ENCODE measurements around the gene MYADM.

DNA sequence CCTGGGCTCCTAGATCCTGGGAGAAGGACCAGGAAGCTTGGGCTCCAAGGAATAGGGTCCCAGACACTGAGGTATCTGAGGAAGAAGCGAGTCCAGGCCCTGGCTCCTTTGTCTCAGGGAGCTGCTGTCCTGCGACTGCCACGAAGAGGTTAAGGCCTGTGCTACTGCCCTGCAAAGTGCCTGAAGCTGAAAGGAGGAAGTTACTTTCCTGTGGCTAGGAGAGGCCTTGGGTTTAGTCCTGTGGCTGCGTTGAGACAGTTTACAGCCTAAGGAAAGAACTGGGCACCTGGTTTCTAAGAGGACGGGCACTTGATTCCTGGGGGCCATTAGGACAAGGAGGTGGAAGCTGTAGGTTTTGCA is 2.8 kb downstream of the MYADM start:
- TF ChIP-seq, protein P1, sequence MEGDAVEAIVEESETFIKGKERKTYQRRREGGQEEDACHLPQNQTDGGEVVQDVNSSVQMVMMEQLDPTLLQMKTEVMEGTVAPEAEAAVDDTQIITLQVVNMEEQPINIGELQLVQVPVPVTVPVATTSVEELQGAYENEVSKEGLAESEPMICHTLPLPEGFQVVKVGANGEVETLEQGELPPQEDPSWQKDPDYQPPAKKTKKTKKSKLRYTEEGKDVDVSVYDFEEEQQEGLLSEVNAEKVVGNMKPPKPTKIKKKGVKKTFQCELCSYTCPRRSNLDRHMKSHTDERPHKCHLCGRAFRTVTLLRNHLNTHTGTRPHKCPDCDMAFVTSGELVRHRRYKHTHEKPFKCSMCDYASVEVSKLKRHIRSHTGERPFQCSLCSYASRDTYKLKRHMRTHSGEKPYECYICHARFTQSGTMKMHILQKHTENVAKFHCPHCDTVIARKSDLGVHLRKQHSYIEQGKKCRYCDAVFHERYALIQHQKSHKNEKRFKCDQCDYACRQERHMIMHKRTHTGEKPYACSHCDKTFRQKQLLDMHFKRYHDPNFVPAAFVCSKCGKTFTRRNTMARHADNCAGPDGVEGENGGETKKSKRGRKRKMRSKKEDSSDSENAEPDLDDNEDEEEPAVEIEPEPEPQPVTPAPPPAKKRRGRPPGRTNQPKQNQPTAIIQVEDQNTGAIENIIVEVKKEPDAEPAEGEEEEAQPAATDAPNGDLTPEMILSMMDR (IDR thresholded peaks at IDR 0.05; ENCODE audit: poor library complexity) = no peak
- TF ChIP-seq EZH2 (IDR thresholded peaks at IDR 0.05; ENCODE audit: borderline replicate concordance) (no peak), EZH2phosphoT487 (IDR thresholded peaks at IDR 0.05; ENCODE audit: low read depth, severe bottlenecking, unreplicated experiment) (no peak)

Measured in hepatocyte (in vitro differentiated cells).